ENCODE data around the gene MISP.

DNA sequence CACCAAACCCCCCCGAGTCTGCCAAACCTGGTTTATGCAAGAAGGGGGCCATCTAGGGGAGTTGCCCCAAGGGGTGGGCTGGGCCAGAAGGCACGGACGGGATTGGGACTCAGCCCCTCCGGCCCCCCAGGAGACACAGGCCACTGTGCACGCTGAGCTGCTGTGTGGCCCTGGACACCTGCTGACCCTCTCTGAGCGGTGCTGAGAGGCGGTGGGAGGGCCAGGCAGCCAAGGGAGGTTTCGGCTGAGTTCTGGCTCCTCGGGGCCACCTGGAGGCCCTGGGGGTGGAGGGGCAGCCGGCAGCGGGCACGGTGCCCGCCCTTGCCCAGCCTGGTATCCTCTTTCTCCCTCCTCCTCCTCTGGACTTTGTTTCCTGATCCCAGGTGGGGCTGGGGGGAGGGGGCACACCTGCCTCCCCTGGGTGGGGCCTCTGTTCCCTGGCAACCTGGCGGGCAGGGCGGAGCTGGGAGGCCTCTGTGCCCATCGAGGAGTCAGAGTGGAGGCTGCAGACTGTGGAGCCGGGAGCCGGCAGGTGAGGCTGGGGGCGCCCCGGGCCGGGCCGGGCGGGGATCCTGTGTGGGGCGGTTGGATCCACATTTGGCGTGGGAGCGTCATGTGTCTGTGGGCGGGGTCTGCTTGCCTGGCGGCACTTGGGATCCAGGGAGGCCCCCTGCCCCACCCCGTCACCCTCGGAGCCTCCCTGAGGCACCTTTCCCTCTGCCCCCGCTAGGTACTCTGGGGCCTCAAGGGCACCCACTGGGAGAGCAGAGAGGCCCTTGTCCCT is at the start of gene MISP:
- TF ChIP-seq, protein P1, sequence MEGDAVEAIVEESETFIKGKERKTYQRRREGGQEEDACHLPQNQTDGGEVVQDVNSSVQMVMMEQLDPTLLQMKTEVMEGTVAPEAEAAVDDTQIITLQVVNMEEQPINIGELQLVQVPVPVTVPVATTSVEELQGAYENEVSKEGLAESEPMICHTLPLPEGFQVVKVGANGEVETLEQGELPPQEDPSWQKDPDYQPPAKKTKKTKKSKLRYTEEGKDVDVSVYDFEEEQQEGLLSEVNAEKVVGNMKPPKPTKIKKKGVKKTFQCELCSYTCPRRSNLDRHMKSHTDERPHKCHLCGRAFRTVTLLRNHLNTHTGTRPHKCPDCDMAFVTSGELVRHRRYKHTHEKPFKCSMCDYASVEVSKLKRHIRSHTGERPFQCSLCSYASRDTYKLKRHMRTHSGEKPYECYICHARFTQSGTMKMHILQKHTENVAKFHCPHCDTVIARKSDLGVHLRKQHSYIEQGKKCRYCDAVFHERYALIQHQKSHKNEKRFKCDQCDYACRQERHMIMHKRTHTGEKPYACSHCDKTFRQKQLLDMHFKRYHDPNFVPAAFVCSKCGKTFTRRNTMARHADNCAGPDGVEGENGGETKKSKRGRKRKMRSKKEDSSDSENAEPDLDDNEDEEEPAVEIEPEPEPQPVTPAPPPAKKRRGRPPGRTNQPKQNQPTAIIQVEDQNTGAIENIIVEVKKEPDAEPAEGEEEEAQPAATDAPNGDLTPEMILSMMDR (IDR thresholded peaks at IDR 0.05; ENCODE audit: borderline replicate concordance, extremely low read depth, low read length, poor library complexity, severe bottlenecking) = no peak
- no peak for TF ChIP-seq EZH2 (IDR thresholded peaks at IDR 0.05; ENCODE audit: borderline replicate concordance, low read depth, low read length, severe bottlenecking)

Measured in DND-41 (cell line).